Measurements from ENCODE around the gene GGCX.
A peak's percentile ranks its signal among the peaks of the same experiment; 100 is the strongest.

Gene GGCX

GRCh38 chr2:85525029-85525428, 36.3 kb downstream of the GGCX start:
- no peak for TF ChIP-seq CTCF (IDR thresholded peaks at IDR 0.05; ENCODE audit: control insufficient read depth, extremely low read depth, insufficient read depth)

GRCh38 chr2:85524336-85524908, 36.9 kb downstream of the GGCX start:
- no peak for DNase-seq (ENCODE audit: low read depth)
- TF ChIP-seq CTCF (IDR thresholded peaks at IDR 0.05; ENCODE audit: control insufficient read depth, extremely low read depth, insufficient read depth), result no peak
- H3K4me3 ChIP-seq (ENCODE audit: low read depth, low read length), result no peak overlapping the region

More at GRCh38 chr2:85525029-85525428, 36.3 kb downstream of the GGCX start:
- H3K4me3 ChIP-seq (ENCODE audit: low read depth, low read length), result no peak overlapping the region
- no peak for DNase-seq (ENCODE audit: low read depth)

- TF ChIP-seq CTCF (IDR thresholded peaks at IDR 0.05; ENCODE audit: control insufficient read depth, extremely low read depth, insufficient read depth), result no peak
- no peak for DNase-seq (ENCODE audit: low read depth)
- H3K4me3 ChIP-seq (ENCODE audit: low read depth, low read length), result no peak overlapping the region
Observed at GRCh38 chr2:85523903-85524335, 37.4 kb downstream of the GGCX start.

- TF ChIP-seq CTCF (IDR thresholded peaks at IDR 0.05; ENCODE audit: control insufficient read depth, extremely low read depth, insufficient read depth), result no peak
- H3K4me3 ChIP-seq (ENCODE audit: low read depth, low read length), result no peak overlapping the region
- DNase-seq (ENCODE audit: low read depth), result no peak
Observed at GRCh38 chr2:85523062-85523902, 38.0 kb downstream of the GGCX start.

GRCh38 chr2:85522090-85522647, 39.1 kb downstream of the GGCX start:
- TF ChIP-seq CTCF (IDR thresholded peaks at IDR 0.05; ENCODE audit: control insufficient read depth, extremely low read depth, insufficient read depth), result no peak
- no peak for DNase-seq (ENCODE audit: low read depth)
- no peak overlapping the region for H3K4me3 ChIP-seq (ENCODE audit: low read depth, low read length)

GRCh38 chr2:85516653-85517389, 44.5 kb downstream of the GGCX start:
- no peak overlapping the region for H3K4me3 ChIP-seq (ENCODE audit: low read depth, low read length)
- TF ChIP-seq CTCF (IDR thresholded peaks at IDR 0.05; ENCODE audit: control insufficient read depth, extremely low read depth, insufficient read depth), result no peak
- peak; percentile 75 for DNase-seq (ENCODE audit: low read depth)

Measured in LNCaP clone FGC (cell line).